K562 (cell line): ENCODE measurements around the gene ITGAE. TPM values are rescaled to one million over a fixed set of nuclear protein-coding genes. Genes with fewer than 3 reads are reported as not detected.
A peak's percentile ranks its signal among the peaks of the same experiment; 100 is the strongest.

Source experiments
- ATAC-seq: fragments of 200-7000 bp; cut with Tn5 transposase; 3 replicates; pipeline ENCODE4 v1.9.1; 2020; ENCODE audit warnings: moderate library complexity
- BruUV-seq: library from RNA; stranded (reverse); fragments of 400-500 nt; replicated peaks from 2 replicates; lab custom pipeline; 2021; lab: Mats Ljungman, UMichigan
- CTCF ChIA-PET: fragments of 300-600 bp; formaldehyde crosslinking; extraction: SDS; loops from one replicate; lab custom pipeline; 2021; ENCODE audit warnings: low intra/inter-chr PET ratio; lab: Yijun Ruan, JAX
- POLR2A ChIA-PET: fragments of 300-600, 350-650 bp; sonication (Branson Sonifier 250); formaldehyde crosslinking; extraction: SDS; loops from one replicate; lab custom pipeline; 2021; ENCODE audit warnings: antibody characterized with exemption, inconsistent platforms; lab: Yijun Ruan, JAX
- DNase-seq, 4 experiments: peaks; one replicate each; pipeline versions ENCODE4 v3.0.0 to v3.0.0-alpha.2; 2011 to 2018; ENCODE audit warnings: low spot score in 3 of 4, mixed read lengths in 3 of 4; ENCODE audit errors: extremely low read depth in 1 of 4
- FAIRE-seq: peaks from 2 replicates; lab custom pipeline; 2011; peaks lifted over from hg19 to GRCh38; lab: Jason Lieb, UNC
- H2AFZ ChIP-seq: 2 replicates; pipeline ENCODE4 v1.6.0; 2011; ENCODE audit warnings: low read depth, low read length, control low read depth, inconsistent platforms
- H3K27ac ChIP-seq: fragments of 200-600 bp; 3 replicates; pipeline ENCODE4 v1.8.0; 2011; ENCODE audit warnings: low read depth, mild to moderate bottlenecking, control low read depth, inconsistent platforms, low read length, moderate library complexity, mixed read lengths; ENCODE audit errors: extremely low read depth
- H3K27me3 ChIP-seq, 2 experiments: fragments of 300-600 bp in 1 of 2; 2 replicates in 1 of 2; 3 replicates in 1 of 2; pipeline versions ENCODE4 v1.6.0 to v1.8.0; 2011; ENCODE audit warnings: inconsistent platforms in 2 of 2, low read length in 2 of 2, mild to moderate bottlenecking in 1 of 2, mixed read lengths in 1 of 2, moderate library complexity in 1 of 2; ENCODE audit not compliant: control insufficient read depth in 2 of 2, insufficient read depth in 2 of 2
- H3K36me3 ChIP-seq: fragments of 300-600 bp; 3 replicates; pipeline ENCODE4 v1.8.0; 2011; ENCODE audit warnings: mild to moderate bottlenecking, low read length, inconsistent platforms; ENCODE audit not compliant: control insufficient read depth, insufficient read depth
- H3K4me1 ChIP-seq, 2 experiments: fragments of 200-600 bp in 1 of 2; replicated peaks in 1 of 2; 2 replicates in 1 of 2; 3 replicates in 1 of 2; pipeline versions ENCODE4 v1.5.1 to v1.8.0; 2011; ENCODE audit warnings: inconsistent platforms in 2 of 2, low read length in 2 of 2, mild to moderate bottlenecking in 1 of 2, mixed read lengths in 1 of 2, moderate library complexity in 1 of 2; ENCODE audit not compliant: control insufficient read depth in 2 of 2, insufficient read depth in 2 of 2
- H3K4me2 ChIP-seq: 2 replicates; pipeline ENCODE4 v1.6.1; 2011; ENCODE audit warnings: low read length, control low read depth, inconsistent platforms, mixed read lengths; ENCODE audit not compliant: insufficient read depth
- H3K4me3 ChIP-seq: fragments of 200-600 bp; sonication (generic), shearing (Covaris generic); 2 replicates; pipeline ENCODE4 v1.5.1; 2016; ENCODE audit warnings: control low read depth, inconsistent platforms
- H3K79me2 ChIP-seq: fragments of 200-600 bp; 3 replicates; pipeline ENCODE4 v1.8.0; 2011; ENCODE audit warnings: low read length, inconsistent platforms; ENCODE audit not compliant: control insufficient read depth, insufficient read depth
- H3K9ac ChIP-seq, 2 experiments: 2 replicates each; pipeline versions ENCODE4 v1.6.0 to v1.6.1; 2011; ENCODE audit warnings: low read depth in 2 of 2, low read length in 2 of 2, control low read depth in 1 of 2, inconsistent platforms in 1 of 2, mild to moderate bottlenecking in 1 of 2, mixed read lengths in 1 of 2; ENCODE audit not compliant: insufficient read depth in 1 of 2
- H3K9me1 ChIP-seq: one replicate; pipeline ENCODE4 v1.6.0; 2011; ENCODE audit warnings: inconsistent platforms, mild to moderate bottlenecking, low read length, moderate library complexity; ENCODE audit not compliant: control insufficient read depth, insufficient read depth
- H3K9me3 ChIP-seq: replicated peaks from 2 replicates; pipeline ENCODE4 v1.5.1; 2011; ENCODE audit warnings: low read depth, low read length, inconsistent platforms; ENCODE audit not compliant: control insufficient read depth, insufficient read depth
- H4K20me1 ChIP-seq: replicated peaks from 2 replicates; pipeline ENCODE4 v1.6.1; 2011; ENCODE audit warnings: low read length, inconsistent platforms, mixed read lengths; ENCODE audit not compliant: control insufficient read depth, insufficient read depth
- ARHGAP35 ChIP-seq: fragments of 450-650 bp; IDR thresholded peaks from 2 replicates; pipeline ENCODE4 v1.6.1; 2018; ENCODE audit not compliant: partially characterized antibody
- BRD4 ChIP-seq: fragments of 200-600 bp; sonication (generic); IDR thresholded peaks from 2 replicates; pipeline ENCODE4 v1.6.1; 2017; ENCODE audit warnings: inconsistent platforms
- HDAC2 ChIP-seq: fragments of 450-650 bp; IDR thresholded peaks from 2 replicates; pipeline ENCODE4 v1.6.1; 2016; ENCODE audit warnings: mild to moderate bottlenecking
- LCOR ChIP-seq: sonication (generic); formaldehyde crosslinking; IDR thresholded peaks from 2 replicates; pipeline ENCODE4 v1.8.0; 2022; ENCODE audit warnings: mild to moderate bottlenecking, missing genetic modification reagents
- MEIS2 ChIP-seq: fragments of 450-650 bp; IDR thresholded peaks from 2 replicates; pipeline ENCODE4 v1.6.1; 2014; ENCODE audit warnings: mild to moderate bottlenecking; ENCODE audit not compliant: partially characterized antibody
- SAFB ChIP-seq: fragments of 200-400 bp; formaldehyde crosslinking; IDR thresholded peaks from 2 replicates; pipeline ENCODE4 v1.6.1; 2017; ENCODE audit warnings: low read depth, low read length, borderline replicate concordance
- SMARCA4 ChIP-seq: fragments of 450-650 bp; IDR thresholded peaks from 2 replicates; pipeline ENCODE4 v1.6.1; 2016
- TEAD1 ChIP-seq, 2 experiments: fragments of 450-650 bp in 1 of 2; sonication (generic) in 1 of 2; formaldehyde crosslinking; IDR thresholded peaks; 2 replicates each; pipeline versions ENCODE4 v1.4.0 to v1.8.0; 2020 to 2022; ENCODE audit warnings: mild to moderate bottlenecking in 2 of 2, missing genetic modification reagents in 1 of 2
- WGBS: fragments of 100-300 bp; shearing (Covaris generic); methylation state at CpG from one replicate; pipeline ENCODE4 v1.1.6; 2016; ENCODE audit warnings: low coverage, mixed read lengths; ENCODE audit not compliant: insufficient coverage; ENCODE audit errors: missing lambda C conversion rate; 5-methylcytosine and 5-hydroxymethylcytosine counted together
- in situ Hi-C: fragments of 300-500 bp; cut with MboI; formaldehyde crosslinking; loops from 4 replicates; pipeline ENCODE4 v1.15.0; 2018; ENCODE audit warnings: inconsistent platforms, mixed read lengths
- intact Hi-C: fragments of 100-400 bp; cut with micrococcal nuclease; formaldehyde crosslinking; loops from 2 replicates; pipeline ENCODE4 v1.14.2; 2022
- polyA plus RNA-seq, 8 experiments: library from polyadenylated mRNA; depleted of rRNA in 4 of 8; stranded (reverse) in 5 of 8; unstranded in 3 of 8; fragments of >200 nt; fragmentation: Nextera tagmentation in 2 of 8; fragmentation: Illumina TruSeq in 1 of 8; extraction: Ambion mirVana in 2 of 8; extraction: Trizol in 1 of 8; gene quantifications; 2 replicates each; pipeline versions ENCODE4 v1.2.1 to v1.2.3, GENCODE V29; 2011 to 2014; ENCODE audit warnings: inconsistent platforms in 1 of 8, missing spikeins in 1 of 8
- total RNA-seq, 7 experiments: library from RNA; depleted of rRNA in 6 of 7; stranded (reverse); fragments of >200 nt in 6 of 7; fragmentation: Illumina TruSeq in 2 of 7; extraction: Trizol in 2 of 7; gene quantifications; 2 replicates each; pipeline versions ENCODE4 v1.2.1 to v1.2.3, GENCODE V29; 2011 to 2021; ENCODE audit warnings: low replicate concordance in 1 of 7
- TF ChIP-seq, protein P1 (sequence below): fragments of 250-450 bp; sonication (Bioruptor Pico); IDR thresholded peaks from 2 replicates; pipeline ENCODE4 v1.9.0; 2021; ENCODE audit warnings: mild to moderate bottlenecking, inconsistent platforms
- TF ChIP-seq, protein P2 (sequence below): IDR thresholded peaks from 2 replicates; pipeline ENCODE4 v1.6.1; 2011; ENCODE audit warnings: borderline replicate concordance, low read depth, mild to moderate bottlenecking, moderate library complexity, low read length; ENCODE audit not compliant: insufficient read depth, poor library complexity, severe bottlenecking
- TF ChIP-seq, protein P3 (sequence below), 2 experiments: fragments of 450-650 bp in 1 of 2; sonication (generic) in 1 of 2; formaldehyde crosslinking in 1 of 2; IDR thresholded peaks in 1 of 2; conservative IDR thresholded peaks in 1 of 2; 2 replicates each; pipeline versions ENCODE4 v1.6.1 to v1.8.1; 2016 to 2023; ENCODE audit warnings: mild to moderate bottlenecking in 2 of 2, moderate library complexity in 2 of 2, inconsistent platforms in 1 of 2, missing genetic modification reagents in 1 of 2

Gene ITGAE
- total and polyA plus RNA-seq, 9 of the 15 experiments (the other 6 are each of a cell fraction or from before 2014, with no cell fraction given), result 14.8 to 160 (median 27.0) TPM

DNA sequence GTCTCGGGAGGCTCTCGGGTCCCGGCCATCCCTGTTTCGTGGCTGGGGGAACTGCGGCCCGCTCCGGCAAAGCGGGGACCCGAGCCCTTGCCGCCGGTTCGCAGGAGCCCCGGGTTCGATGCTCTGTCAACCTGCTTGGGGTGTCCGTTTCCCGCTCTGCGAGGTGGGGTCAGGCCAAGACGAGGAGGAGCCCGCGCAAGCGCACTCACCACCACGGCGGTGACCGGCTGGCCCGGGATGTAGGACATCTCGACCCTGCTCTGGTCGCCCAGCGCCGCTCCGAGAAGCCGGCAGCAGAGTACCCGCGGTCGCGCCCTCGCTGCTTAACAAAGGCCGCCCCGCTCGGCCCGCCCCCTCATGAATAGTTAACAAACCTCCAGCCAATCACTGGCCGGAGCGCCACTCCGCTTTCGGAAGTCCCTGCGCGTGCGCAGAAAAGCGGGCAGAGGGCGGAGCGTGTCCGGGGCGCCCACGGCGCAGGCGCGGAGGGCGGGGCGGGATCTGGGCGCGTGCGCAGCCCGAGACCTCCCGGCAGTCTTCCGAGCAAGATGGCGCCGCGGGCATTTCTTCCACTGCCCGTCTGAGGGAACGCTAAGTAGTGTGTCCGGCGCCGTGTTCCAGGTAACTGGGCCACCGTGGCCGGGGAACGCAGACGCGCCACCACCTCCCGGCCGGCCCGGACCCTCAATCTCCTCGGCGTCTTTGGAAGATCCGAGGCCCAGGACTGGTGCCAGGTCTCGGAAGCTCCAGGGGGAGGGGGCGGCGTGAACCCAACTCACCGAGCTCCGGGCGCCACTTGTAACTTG lies 132.5 kb downstream of the ITGAE start, which contains the start of the genes EMC6 and TAX1BP3 (continued):
- TF ChIP-seq, protein P1, sequence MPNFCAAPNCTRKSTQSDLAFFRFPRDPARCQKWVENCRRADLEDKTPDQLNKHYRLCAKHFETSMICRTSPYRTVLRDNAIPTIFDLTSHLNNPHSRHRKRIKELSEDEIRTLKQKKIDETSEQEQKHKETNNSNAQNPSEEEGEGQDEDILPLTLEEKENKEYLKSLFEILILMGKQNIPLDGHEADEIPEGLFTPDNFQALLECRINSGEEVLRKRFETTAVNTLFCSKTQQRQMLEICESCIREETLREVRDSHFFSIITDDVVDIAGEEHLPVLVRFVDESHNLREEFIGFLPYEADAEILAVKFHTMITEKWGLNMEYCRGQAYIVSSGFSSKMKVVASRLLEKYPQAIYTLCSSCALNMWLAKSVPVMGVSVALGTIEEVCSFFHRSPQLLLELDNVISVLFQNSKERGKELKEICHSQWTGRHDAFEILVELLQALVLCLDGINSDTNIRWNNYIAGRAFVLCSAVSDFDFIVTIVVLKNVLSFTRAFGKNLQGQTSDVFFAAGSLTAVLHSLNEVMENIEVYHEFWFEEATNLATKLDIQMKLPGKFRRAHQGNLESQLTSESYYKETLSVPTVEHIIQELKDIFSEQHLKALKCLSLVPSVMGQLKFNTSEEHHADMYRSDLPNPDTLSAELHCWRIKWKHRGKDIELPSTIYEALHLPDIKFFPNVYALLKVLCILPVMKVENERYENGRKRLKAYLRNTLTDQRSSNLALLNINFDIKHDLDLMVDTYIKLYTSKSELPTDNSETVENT (CRISPR knock-in tag), result no peak
- TF ChIP-seq SAFB, result no peak
- TF ChIP-seq ARHGAP35, result no peak
- TF ChIP-seq BRD4, result no peak
- TF ChIP-seq, all 486 proteins: peak for 67

DNA sequence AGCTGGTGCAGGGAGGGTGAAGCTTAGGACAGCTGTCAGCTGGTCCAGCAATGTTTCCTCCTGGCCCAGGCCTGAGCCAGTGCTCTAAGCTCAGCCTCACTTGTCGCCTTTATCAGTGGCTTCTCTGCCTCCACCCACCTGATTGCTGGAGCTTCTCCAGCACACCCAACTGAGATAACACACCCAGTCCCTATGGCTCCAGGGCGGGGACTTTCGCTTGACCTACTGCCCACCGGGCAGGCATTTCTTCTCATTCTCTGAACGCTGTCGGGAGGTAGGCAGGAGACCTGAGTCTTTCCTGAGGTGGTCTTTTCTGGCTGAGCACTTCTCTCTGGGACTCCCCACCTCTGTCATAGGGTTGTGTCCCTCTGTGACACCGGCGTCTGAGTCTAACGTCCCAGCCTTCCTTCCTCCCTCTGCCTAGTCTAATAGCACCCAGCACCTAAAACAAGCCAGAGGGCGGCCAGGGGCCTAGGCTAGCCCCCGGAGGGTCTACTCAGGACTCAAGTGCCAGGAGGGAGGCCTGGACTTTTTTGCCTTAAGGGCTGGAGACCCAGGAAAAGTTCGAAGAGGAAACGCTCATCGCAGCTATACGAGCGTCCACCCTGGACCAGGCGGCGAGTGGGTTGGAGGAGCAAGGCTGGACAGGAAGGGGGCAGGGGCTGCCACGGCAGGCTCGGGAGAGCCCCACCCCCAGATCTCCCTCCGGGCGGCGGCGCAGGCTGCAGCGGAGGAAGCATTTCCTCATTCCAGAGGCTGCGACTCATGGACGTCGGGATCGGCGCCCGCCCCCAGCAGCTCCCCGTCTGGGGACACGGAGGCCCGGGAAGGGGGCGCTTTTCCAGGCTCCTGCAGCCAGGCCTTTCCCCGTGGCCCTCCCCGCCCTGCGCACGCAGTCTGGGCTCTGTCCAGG lies 133.4 kb downstream of the ITGAE start:
- no peaks in the 10 kb centered on the region for H3K27me3 ChIP-seq
- peak overlapping the region; percentile 79 for H3K4me2 ChIP-seq
- DNase-seq, result peak; percentile 51 to 88 (median 74)
- peak overlapping the region; percentile 75 for H2AFZ ChIP-seq
- H3K4me1 ChIP-seq, result peaks cover 6 to 37% of the 10 kb centered on the region in 2 experiments; a peak in 4 of 5 replicates
- ChIA-PET CTCF (no interaction called here), POLR2A (interaction anchor here (0.6 to 1.6 kb wide), 5 partner anchors 9 to 27 kb away, joined by 3 to 5 read pairs (median 3); no protein-coding TSS in a partner anchor)
- H4K20me1 ChIP-seq, result 0 out of 2 replicates have a peak, but pooled peaks cover 16% of the 10 kb centered on the region
- in situ Hi-C loops, result no loop called here
- peak; percentile 90 for FAIRE-seq
- peak overlapping the region; percentile 53 to 90 for H3K9ac ChIP-seq
- peak; percentile 76 for ATAC-seq
- peak overlapping the region; percentile 57 for H3K27ac ChIP-seq
- intact Hi-C loops, result no loop called here
- peaks cover 6% of the 10 kb centered on the region for H3K9me1 ChIP-seq
- H3K36me3 ChIP-seq, result peaks cover 7% of the 10 kb centered on the region; the same call in 2 of the 3 replicates
- peak overlapping the region; percentile 87 for H3K4me3 ChIP-seq
- TSS peak; percentile 39 for BruUV-seq
- H3K9me3 ChIP-seq, result no peaks in the 10 kb centered on the region
- peaks cover 20% of the 10 kb centered on the region for H3K79me2 ChIP-seq
- 0% methylated on average over 18 of the region's 39 CpGs for WGBS
- TF ChIP-seq SMARCA4 (peak; percentile 45), MEIS2 (peak; percentile 29), HDAC2 (0 out of 2 replicates have a peak, but pooled peaks have one; percentile 28), LCOR (CRISPR knock-in tag) (0 out of 2 replicates have a peak, but pooled peaks have one; percentile 21), TEAD1 (CRISPR knock-in tag; IDR thresholded peaks at IDR 0.05) (peak in 1 of 2 experiments; percentile 65; a peak in 1 of 4 replicates)
- TF ChIP-seq, protein P2, sequence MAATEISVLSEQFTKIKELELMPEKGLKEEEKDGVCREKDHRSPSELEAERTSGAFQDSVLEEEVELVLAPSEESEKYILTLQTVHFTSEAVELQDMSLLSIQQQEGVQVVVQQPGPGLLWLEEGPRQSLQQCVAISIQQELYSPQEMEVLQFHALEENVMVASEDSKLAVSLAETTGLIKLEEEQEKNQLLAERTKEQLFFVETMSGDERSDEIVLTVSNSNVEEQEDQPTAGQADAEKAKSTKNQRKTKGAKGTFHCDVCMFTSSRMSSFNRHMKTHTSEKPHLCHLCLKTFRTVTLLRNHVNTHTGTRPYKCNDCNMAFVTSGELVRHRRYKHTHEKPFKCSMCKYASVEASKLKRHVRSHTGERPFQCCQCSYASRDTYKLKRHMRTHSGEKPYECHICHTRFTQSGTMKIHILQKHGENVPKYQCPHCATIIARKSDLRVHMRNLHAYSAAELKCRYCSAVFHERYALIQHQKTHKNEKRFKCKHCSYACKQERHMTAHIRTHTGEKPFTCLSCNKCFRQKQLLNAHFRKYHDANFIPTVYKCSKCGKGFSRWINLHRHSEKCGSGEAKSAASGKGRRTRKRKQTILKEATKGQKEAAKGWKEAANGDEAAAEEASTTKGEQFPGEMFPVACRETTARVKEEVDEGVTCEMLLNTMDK, result peak; percentile 1
- TF ChIP-seq, protein P3, sequence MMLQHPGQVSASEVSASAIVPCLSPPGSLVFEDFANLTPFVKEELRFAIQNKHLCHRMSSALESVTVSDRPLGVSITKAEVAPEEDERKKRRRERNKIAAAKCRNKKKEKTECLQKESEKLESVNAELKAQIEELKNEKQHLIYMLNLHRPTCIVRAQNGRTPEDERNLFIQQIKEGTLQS (IDR thresholded peaks at IDR 0.05), result peak; percentile 43; the same call in 1 of the 2 replicates
- TF ChIP-seq, protein P3 (CRISPR knock-in tag; conservative IDR thresholded peaks at IDR 0.05), result no peak
